Stimulated activated CD8-positive, alpha-beta memory T cell treated with anti-CD3 and anti-CD28 coated beads, Interleukin-4, amount 100 ng/mL, for 1 hour (primary cell): ENCODE data around the gene SLC1A5.
"Not testable (repeated sequence)": the region's sequence is repeated elsewhere in the genome, so short reads cannot be mapped to it uniquely, and the experiment has no call there.

Source experiments
- DNase-seq, 2 donors: peaks; one replicate each; pipeline ENCODE4 v3.0.0-alpha.2; 2020; ENCODE audit warnings: low read depth in 2 of 2, low spot score in 1 of 2

SLC1A5 gene

DNA sequence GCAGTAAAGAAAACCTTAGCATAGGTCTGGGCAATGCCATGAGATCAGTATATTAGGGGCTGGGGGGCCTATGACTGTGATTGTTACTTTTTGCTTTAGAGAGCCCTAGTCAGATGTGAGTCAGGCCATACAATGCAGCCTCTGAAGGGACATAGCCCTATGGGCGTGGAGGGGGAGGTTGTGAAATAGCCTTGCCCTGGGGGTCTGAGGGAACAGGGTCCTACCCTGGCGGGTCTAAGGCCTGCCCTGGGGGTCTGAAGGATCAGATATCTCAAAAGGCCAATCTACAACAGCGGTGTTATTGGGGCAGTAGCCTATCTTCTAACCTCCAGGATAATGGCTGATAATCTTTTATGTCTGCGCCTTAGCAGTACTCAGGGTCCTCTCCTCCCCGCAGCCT is 13.8 kb upstream of the SLC1A5 start:
- DNase-seq: no peak

DNA sequence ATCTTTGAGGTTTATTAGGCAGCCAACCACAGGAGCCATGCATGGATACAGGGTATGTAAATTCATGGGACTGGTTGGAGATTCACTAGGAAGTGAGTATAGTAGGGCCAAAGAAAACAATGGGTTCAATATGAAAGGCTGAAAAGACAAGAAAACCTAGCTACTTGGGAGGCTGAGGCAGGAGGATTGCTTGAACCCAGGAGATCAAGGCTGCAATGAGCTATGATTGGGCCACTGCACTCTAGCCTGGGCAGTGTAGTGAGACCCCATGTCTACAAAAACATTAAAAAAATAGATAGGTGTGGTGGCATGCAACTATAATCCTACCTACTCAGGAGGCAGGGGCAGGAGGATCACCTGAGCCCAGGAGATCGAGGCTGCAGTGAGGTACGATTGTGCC is 10.3 kb upstream of the SLC1A5 start:
- DNase-seq: no peak

DNA sequence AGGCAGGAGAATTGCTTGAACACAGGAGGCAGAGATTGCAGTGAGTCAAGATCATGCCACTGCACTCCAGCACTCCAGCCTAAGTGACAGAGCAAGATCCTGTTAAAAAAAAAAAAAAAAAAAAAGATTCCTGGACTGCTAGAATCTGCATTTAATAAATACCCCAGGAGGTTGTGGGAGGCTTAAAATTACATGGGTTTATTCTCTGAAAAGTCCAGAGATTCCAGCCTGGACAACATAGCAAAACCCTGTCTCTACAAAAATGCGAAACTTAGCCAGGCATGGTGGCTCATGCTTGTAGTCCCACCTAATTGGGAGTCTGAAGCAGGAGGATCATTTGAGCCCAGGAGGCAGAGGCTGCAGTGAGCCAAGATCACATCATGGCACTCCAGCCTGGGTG is 9.5 kb upstream of the SLC1A5 start:
- no peak for DNase-seq

DNA sequence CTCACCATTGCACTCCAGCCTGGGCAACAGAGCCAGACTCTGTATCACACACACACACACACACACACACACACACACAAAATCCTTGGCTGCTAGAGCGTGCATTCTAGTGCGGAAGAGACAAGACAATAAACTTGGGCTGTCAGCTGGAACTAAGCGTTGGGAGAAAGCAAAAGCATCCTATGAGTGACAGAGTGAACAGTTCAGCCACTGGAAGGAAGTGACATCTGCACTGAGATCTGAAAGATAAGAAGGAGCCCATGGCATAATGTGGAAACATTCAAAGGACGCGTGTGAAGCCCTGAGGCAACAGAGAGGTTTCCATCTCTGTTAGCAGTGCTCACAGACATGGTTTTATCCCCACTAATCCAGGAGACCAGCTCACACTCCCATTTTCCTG is 3.5 kb upstream of the SLC1A5 start:
- DNase-seq: no peak

DNA sequence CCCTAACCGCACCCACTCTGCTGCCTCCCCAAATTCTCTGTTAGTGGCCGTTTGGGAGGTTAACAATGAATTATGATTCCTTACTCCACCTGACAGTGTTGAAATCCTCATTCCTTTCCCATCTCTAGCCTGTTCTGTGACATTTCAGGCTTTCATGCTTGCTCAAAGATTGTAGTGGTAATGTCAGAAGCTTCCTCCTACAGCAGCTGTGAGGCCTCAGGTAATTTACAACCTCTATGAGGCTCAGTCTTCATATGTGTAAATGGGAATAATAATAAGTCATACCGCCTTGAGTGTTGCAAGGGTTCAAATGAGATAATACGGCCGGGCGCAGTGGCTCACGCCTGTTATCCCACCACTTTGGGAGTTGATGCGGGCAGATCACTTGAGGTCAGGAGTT is 977 bp upstream of the SLC1A5 start:
- DNase-seq: no peak

DNA sequence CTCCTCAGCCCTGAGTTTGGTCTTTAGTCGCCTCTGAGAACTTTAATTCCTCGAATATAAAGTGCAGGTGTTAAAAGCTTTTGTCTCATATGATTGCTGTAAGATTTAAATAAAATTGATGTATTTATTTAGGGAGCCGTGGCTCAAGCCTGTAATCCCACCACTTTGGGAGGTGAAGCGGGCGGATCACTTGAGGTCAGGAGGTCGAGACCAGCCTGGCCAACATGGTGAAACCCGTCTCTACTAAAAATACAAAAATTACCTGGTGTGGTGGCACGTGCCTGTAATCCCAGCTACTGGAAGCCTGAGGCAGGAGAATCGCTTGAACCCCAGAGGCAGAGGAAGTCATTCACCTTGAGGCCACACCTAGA is 559 bp upstream of the SLC1A5 start:
- DNase-seq: no peak

DNA sequence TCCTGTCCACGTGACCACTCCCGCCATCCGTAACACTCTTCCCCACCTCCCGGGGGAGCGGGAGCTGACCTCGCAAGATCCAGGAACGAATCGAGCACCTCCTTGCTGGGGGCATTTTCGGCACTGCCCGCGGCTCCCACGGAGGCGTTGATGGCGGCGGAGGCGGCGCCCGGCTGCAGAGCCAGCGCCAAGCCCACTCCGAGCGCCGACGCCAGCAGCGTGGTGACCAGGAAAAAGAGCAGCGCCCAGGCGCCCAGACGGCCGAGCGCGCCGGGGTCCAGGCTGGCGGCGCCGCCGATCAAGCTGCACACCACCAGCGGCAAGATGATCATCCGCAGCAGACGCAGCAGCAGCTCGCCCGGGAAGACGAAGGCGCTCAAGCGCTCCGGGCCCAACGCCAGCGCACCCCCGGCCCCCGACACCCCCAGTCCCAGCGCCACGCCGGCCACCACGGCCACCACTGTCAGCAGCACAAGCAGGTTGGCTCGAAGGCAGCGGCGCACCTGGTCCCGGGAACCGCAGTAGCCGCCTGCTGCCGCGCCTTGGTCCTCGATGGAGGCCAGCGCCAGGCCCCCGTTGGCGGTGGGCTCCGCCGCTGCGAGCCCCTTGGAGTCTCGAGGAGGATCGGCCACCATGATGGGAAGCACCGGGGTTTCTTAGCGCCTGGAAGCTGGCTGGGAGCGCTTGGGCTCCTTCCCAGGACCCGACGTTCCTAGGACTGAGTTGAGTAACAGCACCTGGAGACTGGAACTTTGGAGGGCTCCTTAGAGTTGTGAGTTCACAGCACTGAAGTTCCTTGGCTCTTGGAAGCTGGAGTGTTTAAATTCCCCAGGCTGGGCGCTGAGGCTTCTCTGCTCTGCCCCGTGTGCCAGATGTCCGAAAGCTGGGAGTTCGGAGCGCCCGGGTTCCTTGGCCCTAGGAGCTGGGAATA is 798 bp downstream of the SLC1A5 start:
- DNase-seq: no peak

DNA sequence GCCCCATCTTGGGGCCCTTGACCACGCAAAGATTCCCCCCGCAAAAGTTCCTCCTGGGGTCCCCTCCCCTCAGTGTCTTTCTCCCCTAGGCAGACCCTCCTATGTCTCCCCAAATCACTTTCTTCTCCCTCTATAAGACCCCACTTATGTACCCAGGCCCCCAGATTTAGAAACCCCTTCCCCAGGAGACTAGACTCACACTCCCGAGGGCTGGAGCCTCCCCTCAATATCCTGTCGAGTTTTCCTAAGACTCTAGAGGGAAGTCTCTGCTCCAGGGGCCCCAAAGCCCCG is 1.4 kb downstream of the SLC1A5 start:
- no peak for DNase-seq

DNA sequence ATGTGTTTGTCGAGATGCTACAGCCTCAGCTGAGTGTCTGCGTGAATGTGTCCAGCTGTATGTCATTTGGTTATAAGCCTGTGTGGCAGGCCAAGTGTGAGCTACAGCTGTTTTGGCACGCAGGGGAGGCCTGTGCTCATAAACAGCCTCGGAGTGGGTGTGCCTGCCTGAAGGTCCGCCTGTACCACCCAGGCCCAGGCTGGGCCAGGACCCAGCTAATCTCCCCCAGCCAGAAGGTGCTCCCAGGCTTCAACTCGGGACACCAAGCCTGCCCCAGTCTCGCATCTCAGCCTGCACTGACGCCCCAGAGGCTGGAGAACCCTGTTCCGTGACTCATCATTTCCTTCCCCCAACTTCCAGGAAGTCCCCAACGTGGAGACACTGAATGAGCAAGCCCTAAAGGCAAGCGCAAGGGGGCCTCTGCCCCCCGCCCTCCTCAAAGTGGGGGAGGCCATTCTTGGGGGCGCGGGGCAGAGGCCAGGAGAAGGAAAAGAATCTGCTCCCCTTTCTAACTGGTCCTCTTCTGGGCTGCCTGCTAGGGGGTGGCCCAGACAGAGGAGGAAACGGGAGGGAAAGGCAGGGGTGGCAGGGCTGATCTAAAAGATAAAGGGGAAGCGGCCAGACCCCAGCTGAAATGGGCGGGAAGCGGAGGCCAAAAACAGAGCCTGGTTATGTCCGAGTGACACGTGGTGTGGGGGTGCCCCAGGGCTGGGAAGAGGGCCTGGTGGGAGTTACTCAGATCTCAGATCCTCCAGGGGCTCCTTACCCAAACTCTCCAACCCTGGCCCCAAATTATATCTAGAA is 2.0 kb downstream of the SLC1A5 start:
- DNase-seq: peak; percentile 75

DNA sequence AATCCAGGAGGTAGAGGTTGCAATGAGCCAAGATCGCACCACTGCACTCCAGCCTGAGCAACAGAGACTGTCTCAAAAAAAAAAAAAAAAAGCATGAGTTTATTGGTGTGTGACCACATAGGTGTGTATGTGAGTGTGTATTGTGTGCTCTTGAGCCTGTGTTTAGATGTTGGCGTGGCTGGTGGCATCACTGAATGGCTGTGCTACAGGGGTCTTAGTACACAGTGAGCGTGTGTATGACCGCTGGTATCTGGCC is 2.5 kb downstream of the SLC1A5 start:
- no peak for DNase-seq

DNA sequence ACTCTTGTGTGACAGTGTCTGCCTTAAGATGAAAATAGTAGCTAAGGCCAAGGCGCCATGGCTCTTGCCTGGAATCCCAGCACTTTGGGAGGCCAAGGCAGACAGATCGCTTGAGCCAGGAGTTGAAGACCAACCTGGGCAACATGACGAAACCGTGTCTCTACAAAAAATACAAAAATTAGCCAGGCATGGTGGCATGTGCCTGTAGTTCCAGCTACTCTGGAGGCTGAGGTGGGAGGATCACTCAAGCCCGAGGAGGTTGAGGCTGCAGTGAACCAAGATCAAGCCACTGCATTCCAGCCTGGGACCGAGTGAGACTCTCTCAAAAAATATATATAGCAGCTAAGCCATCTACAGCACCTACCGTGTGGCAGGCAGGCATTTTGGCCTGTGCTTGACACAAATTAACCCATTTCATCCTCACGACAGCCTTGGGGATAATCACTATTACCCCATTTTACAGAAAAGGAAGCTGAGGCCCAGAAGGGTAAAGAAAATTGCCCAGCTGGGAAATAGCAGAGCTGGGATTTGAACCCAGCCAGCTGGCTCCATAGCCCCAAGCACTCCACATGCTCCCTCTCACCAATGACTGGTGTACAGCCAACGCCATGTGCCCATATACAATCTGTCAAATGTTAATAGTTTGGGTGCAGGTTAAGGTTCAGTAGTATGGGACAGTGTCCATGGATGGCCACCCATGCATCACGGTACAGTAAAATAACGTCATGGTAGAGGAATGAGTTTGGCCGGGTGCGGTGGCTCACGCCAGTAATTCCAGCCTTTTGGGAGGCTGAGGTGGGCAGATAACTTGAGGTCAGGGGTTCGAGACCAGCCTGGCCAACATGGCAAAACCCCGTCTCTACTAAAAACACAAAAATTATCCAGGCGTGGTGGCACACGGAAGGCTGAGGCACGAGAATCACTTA is 3.1 kb downstream of the SLC1A5 start:
- no peak for DNase-seq

DNA sequence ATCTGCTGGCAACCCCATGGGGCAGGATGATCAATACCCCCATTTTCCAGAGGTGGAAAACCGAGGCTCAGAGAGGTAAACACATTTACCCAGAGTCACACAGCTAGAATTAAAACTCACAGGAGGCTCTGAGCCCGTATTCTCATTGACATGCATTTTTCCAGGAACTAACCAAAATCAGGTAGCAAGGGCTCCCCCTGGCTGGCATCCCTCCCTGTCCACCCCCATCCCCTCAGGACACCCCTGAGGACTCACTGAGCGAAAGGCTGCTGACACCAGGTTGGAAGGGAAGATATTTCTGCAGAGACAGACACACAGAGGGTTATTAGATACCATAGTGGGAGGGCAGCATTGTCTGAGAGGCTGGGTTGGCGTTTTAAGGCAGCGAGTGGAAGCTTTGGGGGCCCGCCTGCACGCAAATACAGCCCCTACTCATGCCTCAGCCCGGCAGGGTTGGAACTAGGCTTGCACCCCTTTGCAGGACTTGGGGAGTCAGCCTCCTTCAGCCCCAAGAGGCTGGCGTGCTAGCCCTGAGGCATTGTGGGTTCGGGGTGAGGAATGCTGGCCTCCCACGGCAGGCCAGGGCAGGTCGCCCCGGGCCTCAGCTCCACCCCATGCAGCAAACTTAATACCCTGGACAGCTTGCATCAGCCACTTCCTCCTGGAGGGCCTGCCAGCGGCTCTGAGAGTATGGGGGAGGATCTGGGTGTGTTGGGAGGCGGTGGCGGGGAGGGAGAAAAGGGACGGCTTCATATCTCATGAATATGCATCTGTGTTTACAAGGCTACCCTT is 3.9 kb downstream of the SLC1A5 start:
- no peak for DNase-seq

DNA sequence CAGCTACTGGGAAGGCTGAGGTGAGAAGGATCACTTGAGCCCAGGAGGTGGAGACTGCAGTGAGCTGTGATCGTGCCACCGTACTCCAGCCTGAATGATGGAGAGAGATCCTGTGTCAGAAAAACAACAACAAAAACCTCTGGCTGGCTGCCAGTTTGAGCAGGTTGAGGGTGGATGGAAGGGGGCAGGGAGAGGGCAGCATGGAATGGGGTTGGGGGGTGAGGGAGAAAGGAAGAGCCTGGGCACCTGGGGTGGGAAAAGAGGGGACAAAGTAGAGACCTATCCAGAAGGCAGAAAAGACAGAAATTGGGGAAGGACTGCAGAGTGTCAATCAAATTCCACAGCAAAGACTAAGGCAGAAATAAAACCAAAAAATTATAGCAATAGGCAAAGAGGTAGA is 4.7 kb downstream of the SLC1A5 start:
- no peak for DNase-seq

DNA sequence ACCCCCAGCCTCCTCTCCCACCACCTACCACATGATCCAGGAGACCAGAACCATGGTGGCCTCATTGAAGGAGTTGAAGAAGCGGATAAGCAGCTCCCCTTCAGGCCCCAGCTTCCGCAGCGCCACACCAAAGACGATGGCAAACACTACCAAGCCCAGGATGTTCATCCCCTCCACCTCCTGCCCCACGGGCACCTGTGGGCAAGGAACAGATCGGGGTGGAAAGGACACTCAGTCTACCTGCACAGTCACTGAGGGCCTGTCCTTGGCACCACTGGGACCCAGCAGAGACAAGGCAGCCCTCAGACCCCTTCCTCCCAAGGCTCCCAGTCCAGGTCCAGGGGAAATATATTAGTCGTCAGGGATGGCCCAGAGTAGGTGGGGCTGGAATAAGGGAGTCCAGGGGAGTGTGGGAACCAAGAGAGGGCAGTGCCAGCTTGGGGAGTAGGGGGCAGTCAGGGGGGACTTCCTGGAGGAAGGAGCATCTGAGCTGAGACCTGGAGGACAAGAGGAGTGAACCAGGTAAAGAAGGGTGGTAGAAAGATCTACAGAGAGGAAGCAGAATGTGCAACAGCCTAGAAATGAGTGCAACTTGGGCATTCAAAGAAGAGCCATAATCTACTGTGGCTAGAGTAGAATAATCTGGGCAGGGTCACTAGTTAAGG is 5.9 kb downstream of the SLC1A5 start:
- DNase-seq: no peak

DNA sequence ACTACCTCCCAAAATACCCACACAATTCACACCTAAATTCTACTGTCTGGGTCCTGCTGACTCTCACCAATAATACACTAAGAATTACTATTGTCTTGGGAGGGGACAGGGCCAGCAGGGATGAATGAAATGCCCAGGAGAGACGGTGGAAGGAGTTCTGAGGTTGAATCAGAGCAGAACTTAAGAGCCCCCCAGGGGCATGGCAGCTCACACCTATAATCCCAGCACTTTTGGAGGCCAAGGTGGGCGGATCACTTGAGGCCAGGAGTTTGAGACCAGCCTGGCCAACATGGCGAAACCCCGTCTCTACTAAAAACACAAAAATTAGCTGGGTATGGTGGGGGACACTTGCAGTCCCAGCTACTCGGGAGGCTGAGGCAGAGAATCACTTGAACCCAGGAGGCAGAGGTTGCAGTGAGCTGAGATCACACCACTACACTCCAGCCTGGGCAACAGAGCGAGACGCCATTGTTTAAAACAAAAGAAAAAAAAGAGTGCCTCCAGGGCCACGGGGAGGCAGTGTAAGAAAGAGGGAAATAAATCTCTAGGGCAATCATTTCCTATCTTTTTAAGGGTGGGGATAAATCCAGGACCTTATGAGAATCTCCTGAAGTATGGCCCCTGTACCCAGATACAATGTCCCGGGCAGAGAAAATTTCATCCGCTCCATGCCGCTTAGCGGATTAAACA is 10.3 kb downstream of the SLC1A5 start:
- not testable (repeated sequence) for DNase-seq

DNA sequence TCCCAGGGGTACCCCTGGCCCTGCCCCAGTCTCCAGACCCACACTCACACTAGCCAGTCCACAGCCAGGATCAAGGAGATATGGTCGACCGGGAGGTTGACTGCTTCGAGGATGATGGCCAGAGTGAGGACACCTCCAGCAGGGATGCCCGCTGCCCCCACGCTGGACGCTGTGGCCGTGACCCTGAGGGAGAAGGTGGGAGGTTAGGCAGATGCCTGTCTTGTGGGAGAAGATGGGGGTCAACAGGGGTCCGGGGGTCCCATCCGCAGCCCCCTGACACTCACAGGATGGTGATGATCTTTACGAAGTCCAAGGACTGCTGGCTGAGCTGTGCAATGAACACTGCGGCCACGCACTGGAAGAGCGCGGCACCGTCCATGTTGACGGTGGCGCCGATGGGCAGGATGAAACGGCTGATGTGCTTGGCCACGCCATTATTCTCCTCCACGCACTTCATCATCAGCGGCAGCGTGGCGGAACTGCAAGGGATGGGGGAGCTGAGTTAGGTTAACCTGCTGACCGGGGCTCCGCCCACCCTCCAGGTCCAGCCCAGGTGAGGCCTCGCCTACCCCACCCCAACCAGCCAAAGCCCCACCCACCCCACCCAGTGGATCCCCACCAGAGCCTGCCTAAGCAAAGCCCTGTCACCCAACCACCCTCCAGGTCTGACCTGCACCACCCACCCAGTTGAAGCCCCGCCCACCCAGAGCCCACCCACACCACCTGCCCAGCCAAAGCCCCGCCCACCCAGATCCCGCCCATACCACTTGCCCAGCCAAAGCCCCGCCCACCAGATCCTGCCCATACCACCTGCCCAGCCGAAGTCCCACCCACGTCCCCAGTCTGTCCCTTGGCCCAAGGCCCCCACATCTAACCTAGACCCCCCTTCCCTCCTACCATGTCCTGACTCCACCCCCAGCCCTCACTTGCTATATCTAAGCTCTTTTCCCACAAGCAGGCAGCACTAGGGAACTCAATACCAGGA is 11.2 kb downstream of the SLC1A5 start:
- DNase-seq: no peak

DNA sequence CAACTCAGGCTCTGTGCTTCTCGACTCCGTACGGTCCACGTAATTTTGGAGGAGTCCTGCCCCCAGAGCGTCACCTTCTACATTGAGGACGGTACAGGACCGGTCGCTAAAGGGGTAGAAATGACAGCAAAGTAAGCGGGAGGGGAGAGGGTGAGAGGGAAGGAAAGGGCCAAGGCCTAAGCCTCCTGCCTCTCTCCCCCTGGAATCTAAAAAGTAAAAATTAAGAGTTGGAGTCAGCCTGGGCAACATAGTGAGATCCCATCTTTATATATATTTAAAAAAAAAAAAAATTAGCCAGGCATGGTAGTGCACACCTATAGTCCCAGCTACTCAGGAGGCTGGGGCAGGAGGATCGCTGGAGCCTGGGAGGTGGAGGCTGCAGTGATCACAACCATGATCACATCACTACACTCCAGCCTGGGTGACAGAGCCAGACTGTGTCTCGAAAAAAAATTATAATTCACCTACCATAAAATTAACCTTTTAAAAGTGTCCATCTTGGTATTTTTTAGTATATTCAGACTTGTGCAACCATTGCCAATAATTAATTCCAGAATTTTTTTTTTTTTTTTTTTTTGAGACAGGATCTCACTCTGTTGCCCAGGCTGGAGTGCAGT is 12.6 kb downstream of the SLC1A5 start:
- no peak for DNase-seq

DNA sequence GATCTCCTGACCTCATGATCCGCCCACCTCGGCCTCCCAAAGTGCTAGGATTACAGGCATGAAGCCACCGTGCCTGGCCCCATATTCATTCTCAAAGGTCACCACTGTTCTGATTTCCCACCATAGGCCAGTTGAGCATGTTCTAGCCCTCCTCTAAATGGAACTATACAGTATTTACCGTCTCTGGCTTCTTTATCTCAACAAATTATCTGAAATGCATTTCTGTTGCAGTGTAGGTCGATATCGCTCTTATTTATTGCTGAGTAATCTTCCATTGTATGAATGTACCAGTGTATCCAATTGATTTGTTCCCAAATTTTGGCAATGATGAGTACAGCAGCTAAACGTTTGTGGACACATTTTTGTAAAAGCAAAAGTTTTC is 15.4 kb downstream of the SLC1A5 start:
- no peak for DNase-seq
